Islet precursor cell (in vitro differentiated cells): ENCODE results near the gene AKAP10.
"Not testable (repeated sequence)": the region's sequence is repeated elsewhere in the genome, so short reads cannot be mapped to it uniquely, and the experiment has no call there.

ENCODE experiments used
- DNase-seq: peaks from one replicate; pipeline ENCODE4 v3.0.0-alpha.2; 2018

Gene AKAP10

DNA sequence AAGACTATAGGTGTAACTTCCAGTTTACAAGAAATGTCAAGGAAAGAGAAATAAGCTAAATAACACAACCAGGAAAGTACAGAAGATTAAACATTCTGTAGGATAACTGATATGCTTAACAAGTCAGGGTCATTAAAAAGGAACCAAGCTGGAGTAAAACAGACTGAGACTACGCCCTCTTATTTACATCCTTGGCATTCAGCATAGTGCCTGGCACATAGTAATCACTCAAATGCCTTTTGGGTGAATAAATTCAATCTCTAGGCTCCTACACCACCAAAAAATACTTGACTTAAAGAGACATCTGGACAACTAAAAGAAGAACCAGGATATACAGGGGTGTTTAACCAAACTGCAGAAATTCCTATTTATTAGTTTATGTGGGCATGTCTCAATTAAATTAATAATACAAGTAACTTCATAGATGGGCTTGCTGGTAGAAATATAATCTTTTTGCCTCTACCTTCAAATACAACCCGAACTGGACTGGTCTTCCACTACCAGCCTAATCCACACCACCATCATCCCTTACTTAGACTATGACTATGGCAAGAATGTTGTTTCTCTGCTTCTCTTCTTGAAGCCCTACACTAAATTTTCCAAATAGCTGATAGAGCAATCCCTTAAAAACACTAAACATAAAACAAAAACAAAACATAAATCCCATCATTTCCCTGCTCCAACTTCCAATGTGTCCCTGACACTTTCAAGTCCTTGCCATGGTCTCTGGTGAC lies 62.2 kb downstream of the AKAP10 start:
- DNase-seq, result no peak

DNA sequence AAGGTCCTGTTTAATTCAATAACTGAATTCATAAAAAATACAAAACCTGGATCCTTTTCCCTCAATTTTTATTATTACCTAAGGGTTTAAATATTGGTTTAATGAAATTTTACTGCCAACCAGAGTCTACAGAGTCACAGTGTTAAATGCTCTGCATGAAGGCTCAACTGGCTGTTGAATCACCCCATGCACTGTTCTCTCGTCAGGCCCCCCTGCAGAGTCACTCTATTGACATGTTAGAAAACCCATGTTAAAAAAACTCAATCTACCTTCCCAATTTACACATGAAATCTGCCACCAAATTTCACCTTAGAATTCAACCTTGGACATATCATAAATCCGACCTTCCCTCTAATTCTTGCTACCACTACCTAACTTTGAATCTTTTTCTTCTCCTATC lies 66.6 kb downstream of the AKAP10 start:
- no peak for DNase-seq

DNA sequence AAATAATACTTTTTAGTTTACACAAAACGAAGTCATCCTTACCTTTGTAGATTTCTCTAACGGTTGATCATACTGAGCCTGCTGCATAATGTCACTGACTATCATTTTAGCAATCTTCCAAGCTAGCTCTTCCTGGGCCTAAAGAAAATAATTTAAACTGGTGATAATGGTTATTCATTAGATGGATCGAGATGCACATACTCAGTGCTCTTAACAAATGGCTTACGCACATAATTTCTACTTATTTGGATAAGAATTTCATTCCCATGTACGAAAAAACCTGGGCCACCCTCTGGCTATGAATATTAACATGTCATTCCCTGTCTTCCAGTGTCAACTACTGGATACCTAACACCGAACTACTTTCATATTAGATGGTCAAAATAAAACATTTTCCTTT lies 68.5 kb downstream of the AKAP10 start:
- DNase-seq, result no peak

DNA sequence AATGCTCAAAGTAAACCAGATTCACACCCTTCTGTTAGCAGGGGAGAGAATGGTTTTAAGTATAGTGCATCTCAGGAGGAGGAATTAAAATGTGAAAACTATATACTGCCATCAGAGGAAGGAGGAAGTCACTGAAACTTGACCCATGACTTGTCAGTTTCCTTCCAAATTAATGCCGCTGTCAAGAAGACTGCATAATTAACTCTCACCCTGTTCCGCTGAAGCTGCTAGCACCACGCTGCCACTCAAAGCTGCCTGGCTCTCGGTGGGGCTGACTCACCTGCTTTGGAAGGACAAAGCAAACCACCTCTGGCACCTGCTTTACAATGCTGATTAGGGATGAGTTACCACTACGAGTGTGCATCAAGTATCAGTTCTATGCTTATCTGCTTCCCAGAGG lies 72.1 kb downstream of the AKAP10 start:
- DNase-seq, result no peak

DNA sequence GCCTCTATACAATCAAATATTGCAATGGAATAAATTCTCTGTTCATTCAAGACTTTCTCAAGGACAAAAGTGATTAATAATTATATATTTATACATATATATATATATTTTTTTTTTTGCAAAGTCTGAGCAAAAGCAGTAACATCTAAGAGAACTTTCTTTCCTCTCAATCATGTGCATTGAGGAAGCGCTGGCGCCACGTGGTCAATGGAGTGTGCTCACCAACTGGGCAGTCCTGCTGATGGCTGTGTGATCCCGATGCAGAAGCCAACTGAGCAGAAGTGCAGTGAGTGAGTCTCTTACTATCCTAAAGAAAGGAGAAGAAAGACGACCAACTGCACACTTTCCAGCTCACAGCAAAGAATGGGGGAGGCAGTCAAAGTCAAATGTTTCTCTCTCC lies 72.7 kb downstream of the AKAP10 start:
- DNase-seq, result no peak

DNA sequence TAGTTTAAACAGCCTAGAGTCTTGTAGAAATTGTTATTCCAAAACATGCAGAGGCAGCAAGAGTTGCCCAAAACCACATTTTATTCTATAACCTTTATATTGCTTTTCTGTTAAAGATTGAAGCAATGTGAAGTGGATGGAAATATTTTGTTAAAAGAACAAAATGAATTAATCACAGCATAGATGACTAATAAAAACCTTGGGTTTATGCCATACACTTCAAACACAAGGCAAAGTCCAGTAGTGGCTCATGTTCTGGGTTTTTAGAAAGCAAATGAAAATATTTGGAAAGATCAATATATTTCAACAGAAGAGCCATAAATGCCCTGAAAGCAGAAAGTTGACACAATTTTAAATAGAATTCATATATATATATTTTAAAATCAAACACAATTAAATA lies 73.2 kb downstream of the AKAP10 start:
- DNase-seq, result no peak

DNA sequence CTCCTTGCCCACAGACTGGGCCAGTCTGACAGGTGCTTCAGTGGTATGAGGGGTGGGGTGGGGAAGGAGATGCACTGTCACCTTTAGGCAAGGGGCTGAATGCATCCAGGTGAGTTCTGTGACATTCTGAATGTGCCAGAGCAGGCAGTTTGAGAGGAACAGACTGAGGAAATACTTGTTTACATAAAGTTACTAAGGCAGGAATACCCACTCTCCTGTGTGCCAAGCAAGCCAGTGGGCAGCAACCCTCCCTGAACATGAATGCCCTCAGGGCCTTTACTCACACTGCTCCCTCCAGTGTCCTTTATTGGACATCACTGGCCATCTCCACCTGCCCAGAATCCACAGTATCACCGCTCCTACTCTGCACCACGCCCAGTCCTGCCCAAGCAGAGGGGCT lies 76.8 kb downstream of the AKAP10 start:
- DNase-seq, result no peak

DNA sequence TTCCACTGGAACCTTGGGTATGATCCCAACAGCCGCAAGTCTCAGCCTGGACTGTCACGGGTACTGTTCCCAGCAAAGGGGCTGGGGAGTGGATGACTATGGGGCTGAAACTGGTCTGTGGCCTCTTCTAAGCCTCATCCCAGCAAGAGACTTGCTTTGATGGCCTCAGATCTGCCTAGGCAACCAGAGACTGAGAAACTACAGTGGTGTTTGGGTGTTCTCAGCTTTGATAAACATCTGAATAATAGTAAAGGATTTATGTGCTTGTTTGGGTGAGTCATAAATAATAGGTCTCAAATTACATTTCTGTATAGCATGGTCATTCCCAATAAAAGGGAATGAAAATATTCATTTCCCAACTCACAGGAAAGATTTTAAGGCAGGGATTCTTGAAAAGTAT lies 79.7 kb downstream of the AKAP10 start:
- DNase-seq, result peak; percentile 64

DNA sequence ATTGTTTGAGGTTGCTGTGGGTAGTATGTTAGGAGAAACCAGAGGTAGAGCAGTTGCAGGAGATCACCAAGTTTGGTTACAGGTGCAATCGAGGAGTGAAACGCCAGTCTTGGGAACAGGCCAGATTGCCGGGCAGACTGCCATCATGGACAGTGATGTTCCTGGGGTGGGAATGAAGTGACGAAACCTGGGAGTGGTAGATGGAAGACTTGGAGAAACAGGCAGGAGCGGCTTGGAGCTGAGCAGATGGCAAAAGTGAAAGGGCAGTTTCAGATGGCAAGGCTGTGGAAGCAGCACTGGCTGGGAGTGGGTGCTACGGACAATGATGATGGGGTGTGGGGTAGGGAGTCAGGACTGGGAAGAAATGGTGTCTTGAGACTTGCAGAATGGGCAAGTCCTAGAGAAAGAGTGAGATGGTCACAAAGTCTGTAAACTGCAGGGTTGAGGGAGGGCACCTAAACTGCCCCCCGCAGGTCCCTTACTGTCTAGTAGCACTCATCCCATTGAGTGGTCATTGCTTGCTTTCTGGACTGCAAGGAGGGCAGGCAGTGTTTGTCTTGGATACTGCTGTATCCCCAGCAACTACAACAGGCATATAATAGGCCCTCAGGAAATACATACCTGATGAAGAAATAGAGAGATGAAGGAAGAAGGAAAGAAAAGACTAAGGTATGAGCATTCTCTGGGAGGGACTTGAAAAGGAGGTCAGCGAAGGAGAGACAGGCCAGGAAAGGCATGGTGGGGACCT lies 80.4 kb downstream of the AKAP10 start:
- no peak for DNase-seq

DNA sequence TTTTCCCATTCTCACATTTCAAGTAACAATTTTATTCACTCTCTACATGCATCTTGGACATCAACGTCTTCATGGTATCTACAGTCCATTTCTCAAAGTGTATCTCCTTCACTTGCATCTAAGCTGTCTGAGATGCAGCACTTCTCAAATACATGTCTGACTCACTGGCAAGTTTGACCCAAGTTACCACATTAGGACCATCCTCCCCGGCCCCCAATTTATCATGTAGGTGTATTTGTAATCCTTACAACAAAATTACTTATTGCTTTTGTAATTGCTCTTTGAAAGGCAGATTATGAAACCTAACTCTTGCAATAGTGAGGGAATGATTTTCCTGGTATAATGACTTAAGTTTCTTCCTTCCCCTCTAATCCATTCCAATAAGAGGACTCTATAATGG lies 80.9 kb downstream of the AKAP10 start:
- no peak for DNase-seq

DNA sequence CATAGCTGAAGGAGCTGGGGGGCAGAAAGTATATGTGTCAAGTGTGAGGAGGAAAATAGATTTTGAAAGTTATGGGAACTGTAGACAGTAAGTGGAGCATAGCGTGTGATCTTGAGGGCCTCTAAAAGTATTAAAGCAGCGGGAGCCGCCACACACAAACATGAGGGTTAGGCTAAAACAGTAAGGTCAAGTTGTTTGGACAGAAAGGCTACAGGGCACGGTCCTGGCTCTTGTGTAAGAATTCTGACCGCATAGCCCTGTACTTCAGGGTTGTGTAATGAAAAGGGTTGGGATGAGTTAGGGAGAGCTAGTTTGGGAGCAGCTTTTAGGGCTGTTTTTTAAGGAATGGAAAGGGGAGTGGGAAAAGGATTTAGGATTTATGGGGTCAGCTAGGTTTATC lies 87.1 kb downstream of the AKAP10 start:
- not testable (repeated sequence) for DNase-seq

DNA sequence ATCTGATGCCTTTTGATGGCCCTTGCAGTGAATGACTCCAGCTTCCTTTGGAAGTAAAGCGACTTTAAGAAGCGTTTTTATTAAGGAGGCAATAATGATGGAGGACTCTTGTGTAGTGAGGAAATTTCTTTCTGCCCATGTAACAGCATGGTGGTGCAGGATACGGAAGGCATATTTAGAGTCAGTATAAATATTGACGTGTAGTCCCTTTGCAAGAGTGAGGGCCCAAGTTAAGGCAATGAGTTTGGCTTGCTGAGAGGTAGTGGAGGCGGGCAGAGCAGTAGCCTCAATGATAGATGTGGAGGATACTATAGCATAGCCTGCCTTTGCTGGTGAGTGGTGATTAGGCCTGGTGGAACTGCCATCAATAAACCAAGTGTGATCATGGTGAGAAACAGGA lies 87.6 kb downstream of the AKAP10 start:
- DNase-seq, result not testable (repeated sequence)

DNA sequence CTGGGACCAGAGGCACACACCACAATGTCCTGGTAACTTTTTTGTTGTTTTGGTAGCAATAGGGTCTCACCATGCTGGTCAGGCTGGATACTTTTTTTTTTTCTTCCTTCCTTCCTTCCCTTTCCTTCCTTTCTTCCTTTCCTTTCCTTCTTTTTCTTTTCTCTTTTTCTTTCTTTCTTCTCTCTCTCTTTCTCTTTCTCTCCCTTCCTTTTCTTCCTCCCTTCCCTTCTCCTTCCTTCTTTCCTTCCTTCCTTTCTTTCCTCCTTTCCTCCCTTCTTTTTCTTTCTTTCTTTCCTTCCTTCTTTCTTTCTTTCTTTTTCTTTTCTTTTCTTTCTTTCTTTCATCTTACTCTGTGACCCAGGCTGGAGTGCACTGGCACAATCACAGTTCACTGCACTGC lies 91.5 kb downstream of the AKAP10 start:
- DNase-seq, result no peak

DNA sequence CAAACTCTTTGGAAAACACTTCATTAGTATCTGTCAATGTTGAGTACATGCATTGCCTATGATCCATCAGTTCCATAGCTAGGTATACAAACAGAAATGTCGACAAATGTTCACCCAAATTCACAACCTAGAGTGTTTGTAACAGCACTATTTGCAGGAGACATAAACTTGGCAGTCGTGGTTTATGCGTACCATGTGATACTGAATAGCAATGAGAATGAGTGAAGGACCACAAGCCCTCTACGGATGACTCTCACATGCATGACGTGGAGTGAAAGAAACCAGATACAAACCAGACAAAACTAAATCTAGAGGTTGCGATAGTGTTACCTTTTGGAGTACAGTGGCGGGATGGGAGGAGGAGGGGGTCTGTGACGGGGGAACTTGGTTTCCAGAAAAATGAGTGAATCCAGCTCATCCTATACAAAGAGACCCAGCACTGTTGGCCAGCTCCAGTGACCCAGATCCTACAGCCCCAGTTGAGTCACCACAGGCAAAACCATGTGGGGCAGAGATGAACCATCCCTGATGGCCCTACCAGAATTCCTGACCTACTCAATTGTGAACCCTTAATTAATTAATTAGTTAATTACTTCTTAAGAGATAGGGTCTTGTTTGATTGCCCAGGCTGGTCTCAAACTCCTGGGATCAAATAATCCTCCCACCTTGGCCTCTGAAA lies 94.0 kb downstream of the AKAP10 start:
- no peak for DNase-seq

DNA sequence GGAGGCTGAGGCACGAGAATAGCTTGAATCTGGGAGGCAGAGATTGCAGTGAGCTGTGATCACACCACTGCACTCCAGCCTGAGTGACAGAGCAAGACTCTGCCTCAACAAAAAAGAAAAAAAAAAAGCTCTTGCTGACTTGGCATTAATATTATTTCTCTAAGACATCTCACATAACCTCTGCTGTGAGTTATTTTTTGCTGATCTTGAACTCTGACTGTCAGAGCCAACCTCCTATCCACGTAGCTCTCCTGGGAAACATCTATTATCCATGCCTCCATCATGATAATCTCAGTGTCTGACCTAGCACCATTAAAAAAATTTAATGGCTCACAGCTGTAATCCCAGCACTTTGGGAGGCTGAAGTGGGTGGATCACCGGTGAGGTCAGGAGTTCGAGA lies 97.2 kb downstream of the AKAP10 start:
- no peak for DNase-seq

DNA sequence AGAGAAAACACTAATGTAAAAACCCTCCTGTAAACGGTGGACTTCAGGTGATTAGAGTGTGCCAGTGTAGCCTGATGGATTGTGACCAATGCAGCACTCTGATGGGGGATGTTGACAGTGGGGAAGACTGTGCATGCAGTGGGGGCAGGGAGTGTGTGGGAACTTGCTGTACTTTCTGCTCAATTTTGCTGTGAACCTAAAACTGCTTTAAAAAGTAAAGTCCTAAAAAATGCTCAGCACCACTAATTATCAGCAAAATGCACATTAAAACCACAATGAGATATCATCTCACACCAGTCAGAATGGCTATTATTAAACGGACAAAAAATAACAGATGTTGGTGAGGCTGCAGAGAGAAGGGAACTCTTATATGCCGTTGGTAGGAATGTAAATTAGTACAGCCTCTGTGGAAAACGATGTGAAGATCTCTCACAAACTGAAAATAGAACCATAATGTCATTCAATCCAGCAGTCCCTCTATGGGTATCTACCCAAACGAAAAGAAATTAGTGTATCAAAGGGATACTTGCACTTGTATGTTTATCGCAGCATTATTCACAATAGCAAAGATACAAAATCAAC lies 100.2 kb downstream of the AKAP10 start:
- no peak for DNase-seq

DNA sequence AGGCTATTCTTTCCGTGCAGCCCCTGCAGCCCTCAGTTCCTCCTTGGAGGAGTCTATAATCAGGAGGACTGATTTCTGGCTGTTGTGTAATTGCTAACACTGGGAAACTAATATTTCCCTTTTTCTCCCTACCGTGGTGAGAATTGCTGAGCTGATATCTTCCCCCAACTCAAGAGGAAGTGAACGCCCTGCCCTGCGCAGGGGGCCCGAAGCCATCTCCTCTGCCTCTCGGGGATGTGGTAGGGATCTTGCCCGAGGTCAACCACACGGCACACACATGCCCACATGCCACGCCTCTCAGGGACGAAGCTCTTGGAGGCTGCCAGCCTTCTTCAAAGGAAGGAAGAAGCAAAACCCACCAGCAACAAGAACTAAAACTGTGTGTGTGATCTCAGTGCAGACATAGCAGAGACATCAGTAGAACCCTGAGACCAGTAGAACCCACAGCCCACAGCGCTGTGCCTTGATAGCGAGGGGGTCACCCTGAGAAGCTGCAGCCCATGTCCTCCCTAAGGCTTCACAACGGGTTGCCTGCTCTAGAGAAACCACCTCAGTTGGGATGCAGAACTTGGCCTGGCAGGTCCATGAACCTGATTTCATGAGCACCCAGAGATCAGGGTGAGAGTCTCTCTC lies 101.0 kb downstream of the AKAP10 start:
- DNase-seq, result no peak

DNA sequence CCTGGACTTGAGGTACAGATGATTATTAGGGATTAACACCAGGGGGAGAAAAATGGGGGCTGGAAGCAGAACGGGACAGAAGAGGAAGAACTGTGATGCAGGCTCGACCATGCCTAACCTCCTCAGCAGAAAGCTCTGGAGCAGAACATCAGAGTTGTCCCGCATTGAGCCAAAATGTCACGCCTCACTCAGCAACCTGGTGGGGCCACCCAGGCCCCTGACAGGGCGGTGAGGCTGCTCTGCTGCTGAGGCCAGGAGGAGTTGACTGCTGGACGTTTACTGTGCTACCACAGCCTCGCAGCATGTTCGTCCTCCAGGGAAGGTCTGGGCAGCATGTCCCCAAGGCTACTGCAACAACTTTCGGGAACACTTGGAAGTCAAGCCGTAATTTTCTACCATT lies 103.4 kb downstream of the AKAP10 start:
- no peak for DNase-seq

DNA sequence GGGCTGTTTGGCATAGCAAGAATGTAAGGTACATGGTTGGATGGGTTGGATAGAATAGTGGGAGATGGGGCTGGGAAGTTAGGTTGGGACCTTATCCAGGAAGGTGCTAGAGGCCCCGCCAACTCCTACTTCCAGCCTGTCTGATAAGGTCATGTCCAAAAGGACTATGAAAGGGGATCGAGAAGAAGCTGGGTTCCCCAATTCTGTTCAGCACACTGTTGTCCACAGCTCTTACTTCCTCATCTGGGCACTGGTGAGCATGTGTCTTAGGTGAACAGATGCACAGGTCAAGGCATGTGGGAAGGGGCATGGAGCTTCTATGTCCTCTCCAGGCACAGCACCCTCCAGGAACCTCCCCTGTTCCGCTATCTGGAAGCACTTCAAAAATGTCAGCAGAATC lies 104.3 kb downstream of the AKAP10 start:
- DNase-seq, result no peak

DNA sequence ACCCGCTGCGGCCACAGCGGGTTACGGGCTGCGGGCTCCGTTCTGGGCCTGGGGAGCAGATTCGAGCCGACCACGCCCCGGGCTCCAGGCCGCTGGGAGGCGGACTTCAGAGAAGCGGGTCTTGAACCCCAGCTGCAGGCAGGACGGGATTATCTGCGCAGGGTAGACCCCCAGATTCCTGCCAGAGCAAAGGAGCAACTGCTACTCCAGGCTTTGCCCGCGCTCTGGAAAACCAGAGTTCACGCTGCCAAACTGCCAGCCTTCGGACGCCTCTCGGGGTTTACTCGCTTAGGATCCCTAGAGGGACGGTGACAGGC lies 109.6 kb downstream of the AKAP10 start:
- no peak for DNase-seq

DNA sequence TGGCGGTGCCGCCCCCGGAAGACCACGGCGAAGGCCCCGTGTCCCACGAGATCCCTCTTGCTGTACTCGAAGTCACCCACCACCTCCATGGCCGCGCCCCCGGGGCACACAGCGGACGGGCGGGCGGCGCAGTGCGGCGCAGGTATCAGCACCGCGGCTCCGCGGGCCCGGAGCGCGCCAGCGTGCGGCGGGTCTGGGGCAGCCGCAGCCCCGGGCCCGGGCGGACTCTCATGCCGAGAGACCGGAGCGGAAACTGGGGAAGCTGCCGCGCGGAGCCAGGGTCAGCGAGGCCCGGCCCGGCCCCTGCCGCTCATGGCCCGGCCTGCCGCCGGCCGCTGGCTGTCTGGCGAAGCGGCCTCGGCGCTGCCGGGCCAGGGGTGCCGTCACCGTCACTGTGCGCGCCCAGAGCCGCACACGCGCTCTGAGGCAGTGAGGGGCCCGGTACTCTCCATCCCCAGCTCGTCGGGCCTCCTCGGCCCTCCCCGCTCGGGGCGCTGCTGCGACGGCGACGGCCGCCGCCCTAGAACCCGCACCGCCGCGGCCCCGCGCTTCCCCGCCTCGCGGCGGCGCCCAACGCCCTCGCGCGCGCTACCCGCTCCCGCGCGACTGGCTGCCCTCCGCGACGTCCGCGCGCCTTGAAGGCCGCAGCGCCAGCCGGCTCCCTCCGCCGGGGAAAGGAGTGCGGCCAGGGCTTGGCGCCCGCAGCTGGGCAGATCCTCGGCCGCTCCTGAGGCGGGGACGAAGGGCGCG lies 110.1 kb downstream of the AKAP10 start, which contains the start of gene ULK2:
Gene ULK2 (minus strand): TSS at position 608 of the 750 bp plus-strand sequence. CDS start 519 bp downstream, at position 89.
- DNase-seq, result peak; percentile 86

DNA sequence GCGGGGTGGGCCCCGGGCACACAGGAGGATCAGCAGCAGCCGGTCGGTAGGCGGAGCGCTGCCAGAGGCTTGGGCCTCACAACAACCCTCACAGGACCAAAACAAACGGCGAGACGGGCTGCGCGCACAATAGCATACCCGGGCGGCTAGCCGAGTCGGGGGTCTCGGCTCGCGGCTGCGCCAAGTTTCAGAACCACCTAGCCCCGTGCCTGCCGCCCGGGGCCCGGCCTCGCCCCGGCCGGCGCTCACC lies 110.6 kb downstream of the AKAP10 start:
- DNase-seq, result peak; percentile 91

DNA sequence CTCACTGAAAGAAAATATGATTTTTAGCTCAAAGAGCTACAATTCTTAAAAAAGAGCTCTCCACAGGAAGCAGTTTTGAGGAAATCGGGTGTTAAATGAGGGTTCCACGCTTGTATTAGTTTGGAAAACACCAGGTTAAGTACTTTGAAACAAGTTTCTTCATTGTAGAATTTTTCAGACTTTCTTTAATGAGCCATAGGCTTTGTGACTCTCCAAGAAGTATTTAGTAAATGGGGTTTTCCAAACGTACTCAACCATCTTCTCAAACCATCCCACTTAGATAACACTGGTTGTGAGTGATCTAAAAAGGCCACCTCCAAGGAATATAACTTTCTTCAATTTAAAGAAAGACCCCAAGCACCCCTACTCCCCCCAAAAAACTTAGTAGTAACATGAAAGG lies 112.6 kb downstream of the AKAP10 start:
- DNase-seq, result no peak
